SW 1271 (cell line): ENCODE data around the gene JAZF1.
A peak's percentile ranks its signal among the peaks of the same experiment; 100 is the strongest.
"Not testable (repeated sequence)": the region's sequence is repeated elsewhere in the genome, so short reads cannot be mapped to it uniquely, and the experiment has no call there.

Experiments
- DNase-seq, 2 experiments: peaks; one replicate each; lab custom pipeline; 2025; lab: John Stamatoyannopoulos, UW

Gene JAZF1

GRCh38 chr7:28042721-28043120 is 137.9 kb downstream of the JAZF1 start:
- DNase-seq = no peak

DNA sequence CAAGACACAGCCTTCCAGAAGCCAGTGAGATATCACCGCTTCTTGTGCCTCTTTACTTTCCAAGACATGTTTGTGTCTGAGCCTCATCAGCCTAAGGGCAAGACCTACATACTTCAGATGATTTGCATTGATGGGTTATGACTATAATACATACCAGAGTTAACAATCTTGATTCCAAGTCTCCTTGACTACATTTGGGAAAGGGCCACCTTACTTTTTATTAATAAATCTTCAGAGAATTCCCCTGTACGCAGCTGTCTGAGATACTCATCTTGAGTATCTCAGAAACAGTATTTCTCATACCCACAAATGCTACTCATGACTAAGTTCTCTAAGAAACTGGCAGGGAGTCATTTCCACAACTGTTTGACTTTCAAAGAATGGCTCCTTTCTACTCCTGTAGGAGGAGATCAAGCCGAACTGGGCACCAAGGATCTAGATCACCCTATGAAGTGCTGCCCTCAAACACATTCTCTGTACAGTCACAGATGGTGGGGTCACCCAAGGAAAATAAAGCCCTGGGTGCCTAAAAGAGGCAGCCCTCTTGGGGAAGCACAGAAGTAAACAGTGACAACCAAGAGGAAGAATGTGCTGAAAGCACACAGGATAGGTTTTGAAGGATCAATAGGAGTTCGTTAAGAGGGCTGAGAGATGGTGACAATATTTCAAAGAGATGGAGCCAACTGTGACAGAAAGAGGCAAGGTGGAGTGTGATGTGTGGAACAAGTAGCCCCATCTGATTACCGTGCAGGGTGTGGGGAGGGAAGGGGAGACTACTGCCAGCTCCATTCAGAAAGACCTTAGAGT is 138.9 kb downstream of the JAZF1 start:
- peak; percentile 60 to 85 for DNase-seq

GRCh38 chr7:28038175-28038797 is 142.3 kb downstream of the JAZF1 start:
- DNase-seq = no peak

DNA sequence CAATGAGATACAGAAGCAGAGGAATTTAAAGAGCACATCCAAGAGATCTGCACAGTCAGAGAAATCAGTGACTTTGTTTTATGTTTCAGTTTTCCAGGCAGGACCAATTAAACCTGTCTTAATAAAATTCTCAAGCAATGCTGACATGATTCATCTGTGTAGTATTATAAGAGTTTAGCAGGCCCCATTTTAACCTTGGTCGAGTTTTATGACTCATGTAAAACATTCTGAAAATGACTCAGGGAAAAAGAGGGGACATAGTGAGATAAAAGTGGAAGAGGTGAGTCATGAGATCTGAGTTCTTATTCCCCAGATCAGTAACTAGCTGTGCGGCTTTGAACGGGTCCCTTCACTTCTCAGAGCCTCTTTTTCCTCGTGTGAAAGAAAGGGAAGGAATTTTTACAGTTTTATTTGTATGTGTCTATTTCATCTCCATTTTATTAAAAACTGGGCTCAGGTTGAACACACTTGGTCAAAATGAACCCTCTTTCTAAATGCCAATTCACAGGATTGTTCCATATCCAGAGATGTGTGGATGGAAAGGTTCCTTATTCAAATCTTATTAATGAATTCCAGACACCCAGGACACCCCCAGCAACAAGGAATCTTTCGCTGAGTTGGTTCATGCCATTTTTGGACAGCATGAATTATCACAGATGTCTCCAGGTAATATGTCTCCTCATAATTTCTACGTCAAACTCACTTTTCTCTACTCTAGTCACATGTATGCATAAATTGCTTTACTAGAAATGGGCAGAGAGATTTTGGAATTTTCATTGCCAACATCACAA is 143.2 kb downstream of the JAZF1 start:
- peak; percentile 89 to 98 for DNase-seq

GRCh38 chr7:28036696-28037095 is 143.9 kb downstream of the JAZF1 start:
- DNase-seq = peak in 1 of 2 experiments; percentile 29

DNA sequence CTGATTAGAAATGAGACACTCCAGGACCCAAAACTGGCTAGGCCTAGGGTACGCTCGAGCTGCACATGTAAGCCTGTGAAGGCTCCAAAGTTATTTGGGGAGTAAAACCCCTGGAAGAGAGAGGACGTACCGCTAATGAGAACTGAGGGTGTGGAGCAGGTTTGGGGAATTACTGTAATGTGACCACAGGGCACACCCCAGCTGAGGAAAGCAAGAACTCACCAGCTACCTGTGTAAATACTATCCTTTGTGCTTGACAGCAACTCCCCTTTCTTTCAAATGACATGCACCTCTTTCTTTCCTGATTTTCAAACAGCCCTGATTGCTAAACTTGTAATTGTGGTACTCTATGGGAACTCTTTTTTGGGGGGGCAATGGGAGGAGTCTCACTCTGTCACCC is 147.2 kb downstream of the JAZF1 start:
- no peak for DNase-seq

- DNase-seq = no peak
Measured at GRCh38 chr7:28032738-28033380, 147.7 kb downstream of the JAZF1 start.

DNA sequence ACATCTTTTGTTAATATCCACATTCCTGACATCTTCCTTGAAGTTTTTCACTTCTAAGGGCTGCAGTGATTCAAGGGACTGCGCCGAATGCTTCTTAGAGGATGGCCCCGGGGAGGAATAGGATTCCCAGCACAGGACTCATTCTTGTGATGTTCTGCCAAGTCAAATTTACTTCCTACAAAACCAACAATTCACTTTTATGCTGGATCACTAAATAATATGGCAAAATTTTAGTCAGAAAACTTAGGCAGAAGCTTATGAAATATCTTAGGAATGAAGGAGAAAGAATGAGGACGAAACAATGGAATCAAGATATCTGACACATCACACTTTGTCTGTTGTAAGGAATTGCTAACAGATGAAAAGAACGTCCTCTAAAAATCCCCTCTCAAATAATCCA is 151.5 kb downstream of the JAZF1 start:
- DNase-seq = no peak

DNA sequence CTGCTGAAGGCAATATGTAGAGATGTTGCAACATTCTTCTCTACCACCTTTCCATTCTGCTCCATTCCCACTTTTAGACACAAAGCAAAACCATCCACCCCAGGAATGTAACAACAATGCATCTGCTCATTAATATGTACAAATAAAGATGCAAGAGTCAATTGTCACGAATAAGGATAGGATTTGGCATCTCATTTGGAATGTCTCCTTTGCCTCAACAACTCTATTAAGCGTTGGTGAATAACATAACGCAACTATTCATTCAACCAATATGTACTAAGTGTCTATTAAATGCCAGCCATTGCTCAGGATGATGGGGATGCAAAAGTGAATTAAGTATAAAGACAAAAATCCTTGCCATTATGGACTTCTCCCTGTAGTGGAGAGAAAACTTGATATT is 152.1 kb downstream of the JAZF1 start:
- DNase-seq = no peak

DNA sequence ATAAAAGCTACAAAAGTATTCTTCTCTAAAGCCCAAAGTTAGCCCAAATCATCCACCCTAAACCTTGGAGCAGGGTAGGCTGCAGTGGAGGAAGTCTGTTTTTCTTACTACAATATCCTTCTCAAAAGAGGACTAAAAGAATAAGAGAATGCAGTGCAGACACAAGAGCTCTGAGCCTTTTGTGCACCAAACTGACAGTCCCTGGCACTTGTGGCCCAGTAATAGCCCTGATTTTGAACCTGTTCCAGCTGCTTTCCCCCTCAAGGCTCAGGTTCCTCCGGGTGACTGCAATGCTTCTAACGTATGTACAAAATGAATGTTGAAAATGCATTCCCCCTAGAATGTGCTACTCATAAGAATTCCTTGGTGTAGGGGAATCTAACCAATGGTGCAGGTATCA is 154.4 kb downstream of the JAZF1 start:
- no peak for DNase-seq

- no peak for DNase-seq
Measured at GRCh38 chr7:28024786-28025334, 155.7 kb downstream of the JAZF1 start.

- DNase-seq = peak in 1 of 2 experiments; percentile 63
Measured at GRCh38 chr7:28020302-28020940, 160.2 kb downstream of the JAZF1 start.

DNA sequence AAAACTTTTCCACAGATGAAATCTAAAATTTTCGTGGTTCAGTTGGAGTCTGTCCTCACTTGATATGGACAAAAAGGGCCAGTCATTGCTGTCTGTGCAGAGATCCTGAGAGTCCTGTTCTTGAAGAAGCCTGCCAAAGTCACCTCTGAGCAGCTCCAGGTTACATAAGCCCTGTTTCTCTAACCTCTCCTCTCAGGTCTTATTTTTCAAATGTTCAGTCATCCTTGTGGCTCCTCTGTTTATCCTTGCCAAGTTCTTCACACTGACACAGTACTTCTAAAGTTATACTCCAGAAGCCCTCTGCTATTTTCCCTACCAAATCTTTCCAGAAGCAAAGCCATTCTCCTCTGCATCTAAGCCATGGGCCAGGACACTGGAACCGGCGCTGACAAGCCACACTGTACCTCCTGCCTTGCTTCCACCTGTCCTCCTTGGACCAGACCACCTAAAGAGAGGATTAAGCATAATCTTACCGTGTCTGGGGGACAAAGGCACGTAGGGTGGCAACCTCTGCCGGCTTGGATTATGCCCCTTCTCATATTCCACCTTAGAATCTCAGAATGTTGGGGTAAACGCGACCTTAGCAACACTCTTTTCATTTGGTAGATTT is 161.6 kb downstream of the JAZF1 start:
- no peak for DNase-seq

DNA sequence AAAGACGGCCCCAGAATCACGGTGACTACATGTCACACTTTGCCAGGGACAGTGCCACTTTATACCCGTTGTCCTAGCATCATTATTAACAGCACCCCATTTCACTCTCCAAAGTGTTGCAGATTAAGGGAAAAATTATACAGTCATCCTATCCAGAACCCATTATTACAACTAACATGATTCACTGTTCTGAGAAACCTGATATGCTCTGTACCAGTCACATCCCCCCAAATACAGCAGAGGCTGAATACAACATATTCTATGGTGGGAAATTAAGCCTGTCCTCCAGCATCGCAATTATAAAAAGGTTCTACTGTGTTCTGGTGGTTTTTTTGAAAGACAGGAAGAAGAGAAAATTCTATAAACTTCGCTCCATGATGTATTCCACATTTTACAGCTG is 162.1 kb downstream of the JAZF1 start:
- DNase-seq = no peak

- DNase-seq = no peak
Measured at GRCh38 chr7:28018020-28018419, 162.6 kb downstream of the JAZF1 start.

GRCh38 chr7:28017372-28017771 is 163.2 kb downstream of the JAZF1 start:
- DNase-seq = no peak

DNA sequence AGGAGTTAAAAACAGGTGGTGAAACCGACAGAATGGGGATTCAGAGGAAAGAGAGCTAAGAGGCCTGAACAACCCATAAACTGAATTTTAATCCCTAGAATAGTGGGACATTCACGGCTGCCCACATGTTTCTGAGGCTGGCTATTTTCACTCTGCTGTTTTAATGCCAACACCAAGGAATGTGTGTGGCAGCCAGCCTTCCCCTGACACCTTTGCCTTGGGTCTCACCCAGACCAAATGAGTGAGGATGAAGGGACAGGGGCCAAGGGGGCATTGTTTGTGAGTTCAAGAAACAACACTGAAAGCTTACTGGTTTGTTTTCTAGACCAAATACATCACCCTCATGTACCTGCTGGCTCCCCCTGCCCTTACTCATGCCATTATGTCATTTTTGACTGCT is 164.3 kb downstream of the JAZF1 start:
- DNase-seq = no peak

DNA sequence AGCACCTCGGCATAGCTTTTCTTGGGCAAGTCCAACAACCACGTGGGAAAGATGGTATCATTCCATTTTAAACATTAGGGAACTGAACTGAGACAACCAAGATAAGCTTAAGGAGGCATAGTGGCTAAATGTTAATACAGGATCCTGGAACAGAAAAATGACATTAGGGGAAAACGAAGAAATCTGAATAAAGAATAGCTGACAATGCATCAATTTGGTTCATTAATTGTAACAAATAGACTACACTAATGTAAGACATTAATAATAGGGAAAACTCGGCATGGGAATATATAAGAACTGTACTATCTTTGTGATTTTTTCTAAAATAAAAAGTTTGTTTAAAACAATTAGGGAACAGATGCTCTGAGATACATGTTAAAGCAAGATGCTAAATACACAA is 165.4 kb downstream of the JAZF1 start:
- DNase-seq = no peak

DNA sequence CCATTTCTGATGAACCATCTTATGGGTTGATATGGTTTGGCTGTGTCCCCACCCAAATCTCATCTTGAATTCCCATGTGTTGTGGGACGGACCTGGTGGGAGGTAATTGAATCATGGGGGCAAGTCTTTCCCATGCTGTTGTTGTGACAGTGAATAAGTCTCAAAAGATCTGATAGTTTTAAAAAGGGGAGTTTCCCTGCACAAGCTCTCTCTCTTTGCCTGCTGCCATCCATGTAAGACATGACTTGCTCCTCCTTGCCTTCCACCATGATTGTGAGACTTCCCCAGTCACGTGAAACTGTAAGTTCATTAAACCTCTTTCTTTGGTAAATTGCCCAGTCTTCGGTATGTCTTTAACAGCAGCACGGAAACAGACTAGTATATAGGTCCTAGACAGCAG is 166.3 kb downstream of the JAZF1 start:
- DNase-seq = not testable (repeated sequence)

- no peak for DNase-seq
Measured at GRCh38 chr7:28013441-28013840, 167.2 kb downstream of the JAZF1 start.

- no peak for DNase-seq
Measured at GRCh38 chr7:28013019-28013418, 167.6 kb downstream of the JAZF1 start.
